ENCODE results near the gene NOC3L. TPM values are rescaled to one million over a fixed set of nuclear protein-coding genes. Genes with fewer than 3 reads are reported as not detected.

NOC3L gene
- total and polyA plus RNA-seq, 8 donors, result 0.58 to 28.5 (median 6.4) TPM

GRCh38 chr10:94292434-94293090, 70.2 kb downstream of the NOC3L start:
- no peak overlapping the region for H3K4me3 ChIP-seq
- intact Hi-C loops (cut with DNase I; ENCODE audit: low total_unique reads), result no loop called here
- TF ChIP-seq CTCF (IDR thresholded peaks at IDR 0.05) (no peak), POLR2A (IDR thresholded peaks at IDR 0.05) (no peak), POLR2AphosphoS5 (IDR thresholded peaks at IDR 0.05) (no peak), EP300 (IDR thresholded peaks at IDR 0.05) (no peak)
- peaks cover 0 to 17% (median 7%) of the 10 kb centered on the region in 4 donors for H3K4me1 ChIP-seq
- no peaks in the 10 kb centered on the region for H3K27me3 ChIP-seq
- no peak overlapping the region for H3K27ac ChIP-seq
- H3K9me3 ChIP-seq, result no peaks in the 10 kb centered on the region
- peaks cover 0 to 13% (median 3%) of the 10 kb centered on the region in 4 donors for H3K36me3 ChIP-seq
- WGBS, 5 donors, result 26 to 44% (median 29%) methylated on average over 2 of the region's 2 CpGs
- peak; percentile 54 to 78 for DNase-seq

- peaks cover 0 to 16% (median 5%) of the 10 kb centered on the region in 4 donors for H3K4me1 ChIP-seq
- TF ChIP-seq POLR2A (IDR thresholded peaks at IDR 0.05) (no peak), CTCF (IDR thresholded peaks at IDR 0.05) (no peak), POLR2AphosphoS5 (IDR thresholded peaks at IDR 0.05) (no peak), EP300 (IDR thresholded peaks at IDR 0.05) (no peak)
- no peak overlapping the region for H3K27ac ChIP-seq
- no peaks in the 10 kb centered on the region for H3K27me3 ChIP-seq
- H3K4me3 ChIP-seq, result no peak overlapping the region
- peaks cover 0 to 42% (median 24%) of the 10 kb centered on the region in 4 donors for H3K36me3 ChIP-seq
- intact Hi-C loops (cut with DNase I; ENCODE audit: low total_unique reads), result no loop called here
- WGBS, 5 donors, result 96 to 100% (median 98%) methylated on average over 2 of the region's 2 CpGs
- no peak for DNase-seq
- H3K9me3 ChIP-seq, result no peaks in the 10 kb centered on the region
Observed at GRCh38 chr10:94288361-94289101, 74.2 kb downstream of the NOC3L start.

- peak in 1 of 2 donors; percentile 53 for DNase-seq
- no peak overlapping the region for H3K27ac ChIP-seq
- no peak overlapping the region for H3K4me3 ChIP-seq
- H3K27me3 ChIP-seq, result no peaks in the 10 kb centered on the region
- peaks cover 0 to 47% (median 25%) of the 10 kb centered on the region in 4 donors for H3K36me3 ChIP-seq
- WGBS, 5 donors, result 80 to 90% (median 88%) methylated on average over 3 of the region's 3 CpGs
- intact Hi-C loops (cut with DNase I; ENCODE audit: low total_unique reads), result no loop called here
- no peaks in the 10 kb centered on the region for H3K9me3 ChIP-seq
- no peak for TF ChIP-seq POLR2A (IDR thresholded peaks at IDR 0.05)
- no peak for TF ChIP-seq CTCF (IDR thresholded peaks at IDR 0.05)
- TF ChIP-seq POLR2AphosphoS5 (IDR thresholded peaks at IDR 0.05), result no peak
- TF ChIP-seq EP300 (IDR thresholded peaks at IDR 0.05), result no peak
- H3K4me1 ChIP-seq, result peaks cover 0 to 5% (median 0%) of the 10 kb centered on the region in 4 donors
Observed at GRCh38 chr10:94287336-94287735, 75.4 kb downstream of the NOC3L start.

GRCh38 chr10:94286901-94287300, 75.8 kb downstream of the NOC3L start:
- H3K27me3 ChIP-seq, result no peaks in the 10 kb centered on the region
- H3K27ac ChIP-seq, result no peak overlapping the region
- TF ChIP-seq CTCF (IDR thresholded peaks at IDR 0.05) (no peak), EP300 (IDR thresholded peaks at IDR 0.05) (no peak), POLR2AphosphoS5 (IDR thresholded peaks at IDR 0.05) (no peak), POLR2A (IDR thresholded peaks at IDR 0.05) (no peak)
- DNase-seq, result no peak
- peaks cover 0 to 47% (median 27%) of the 10 kb centered on the region in 4 donors for H3K36me3 ChIP-seq
- peaks cover 0 to under 1% (median 0%) of the 10 kb centered on the region in 4 donors for H3K4me1 ChIP-seq
- intact Hi-C loops (cut with DNase I; ENCODE audit: low total_unique reads), result no loop called here
- H3K4me3 ChIP-seq, result no peak overlapping the region
- WGBS, 5 donors, result 83 to 86% (median 84%) methylated on average over 4 of the region's 4 CpGs
- H3K9me3 ChIP-seq, result no peaks in the 10 kb centered on the region

Measured in stomach (tissue), 9 donors.